ENCODE data around the gene P2RY14. TPM values are rescaled to one million over a fixed set of nuclear protein-coding genes. Genes with fewer than 3 reads are reported as not detected.

Gene P2RY14
- total RNA-seq, 1 experiment from 2014 or later, result not detected

DNA sequence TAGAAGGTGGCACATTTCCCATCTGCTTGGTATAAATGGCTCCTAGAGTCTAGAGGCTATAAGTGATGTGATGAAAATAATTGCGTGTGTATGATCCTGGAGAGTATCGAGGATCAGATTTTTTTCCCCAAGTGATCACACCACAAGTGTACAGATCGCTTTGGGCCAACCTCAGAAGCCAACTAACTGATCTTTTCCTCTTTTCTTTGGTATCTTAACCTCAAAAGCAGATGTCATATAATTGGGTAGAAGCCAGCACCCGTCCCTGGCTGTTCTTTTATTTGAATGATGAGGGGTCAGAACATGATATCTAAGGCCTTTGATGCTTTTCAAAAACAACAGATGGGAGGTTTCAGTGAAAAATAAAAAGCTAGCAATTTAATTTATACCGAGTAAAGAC is 3.3 kb downstream of the P2RY14 start:
- no TSS peak for BruUV-seq (replicated peaks)
- H4K20me1 ChIP-seq (ENCODE audit: insufficient read depth), result no peaks in the 10 kb centered on the region
- H3K4me1 ChIP-seq (replicated peaks; ENCODE audit: insufficient read depth), result no peaks in the 10 kb centered on the region
- intact Hi-C loops (cut with micrococcal nuclease; ENCODE audit: unreplicated experiment), result no loop called here
- TF ChIP-seq EZH2 (IDR thresholded peaks at IDR 0.05; ENCODE audit: low read depth), result no peak
- TF ChIP-seq, protein P1, sequence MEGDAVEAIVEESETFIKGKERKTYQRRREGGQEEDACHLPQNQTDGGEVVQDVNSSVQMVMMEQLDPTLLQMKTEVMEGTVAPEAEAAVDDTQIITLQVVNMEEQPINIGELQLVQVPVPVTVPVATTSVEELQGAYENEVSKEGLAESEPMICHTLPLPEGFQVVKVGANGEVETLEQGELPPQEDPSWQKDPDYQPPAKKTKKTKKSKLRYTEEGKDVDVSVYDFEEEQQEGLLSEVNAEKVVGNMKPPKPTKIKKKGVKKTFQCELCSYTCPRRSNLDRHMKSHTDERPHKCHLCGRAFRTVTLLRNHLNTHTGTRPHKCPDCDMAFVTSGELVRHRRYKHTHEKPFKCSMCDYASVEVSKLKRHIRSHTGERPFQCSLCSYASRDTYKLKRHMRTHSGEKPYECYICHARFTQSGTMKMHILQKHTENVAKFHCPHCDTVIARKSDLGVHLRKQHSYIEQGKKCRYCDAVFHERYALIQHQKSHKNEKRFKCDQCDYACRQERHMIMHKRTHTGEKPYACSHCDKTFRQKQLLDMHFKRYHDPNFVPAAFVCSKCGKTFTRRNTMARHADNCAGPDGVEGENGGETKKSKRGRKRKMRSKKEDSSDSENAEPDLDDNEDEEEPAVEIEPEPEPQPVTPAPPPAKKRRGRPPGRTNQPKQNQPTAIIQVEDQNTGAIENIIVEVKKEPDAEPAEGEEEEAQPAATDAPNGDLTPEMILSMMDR (conservative IDR thresholded peaks at IDR 0.05), result no peak
- no peak overlapping the region for H3K27ac ChIP-seq
- H3K9me3 ChIP-seq (ENCODE audit: insufficient read depth, low read depth), result no peaks in the 10 kb centered on the region
- H3K79me2 ChIP-seq (ENCODE audit: low read depth), result no peaks in the 10 kb centered on the region
- no peak overlapping the region for H3K4me2 ChIP-seq
- no peaks in the 10 kb centered on the region for H3K9me2 ChIP-seq (ENCODE audit: insufficient read depth)
- no peak overlapping the region for H2AFZ ChIP-seq
- H3K4me3 ChIP-seq, result no peak overlapping the region
- H3K36me3 ChIP-seq (ENCODE audit: low read depth), result no peaks in the 10 kb centered on the region
- H3K27me3 ChIP-seq (ENCODE audit: insufficient read depth, low read depth), result no peaks in the 10 kb centered on the region
- ChIA-PET CTCF (no interaction called here), POLR2A (ENCODE audit: unreplicated experiment) (no interaction called here)
- H3F3A ChIP-seq (ENCODE audit: insufficient read depth, low read depth), result no peaks in the 10 kb centered on the region
- no peak for DNase-seq

DNA sequence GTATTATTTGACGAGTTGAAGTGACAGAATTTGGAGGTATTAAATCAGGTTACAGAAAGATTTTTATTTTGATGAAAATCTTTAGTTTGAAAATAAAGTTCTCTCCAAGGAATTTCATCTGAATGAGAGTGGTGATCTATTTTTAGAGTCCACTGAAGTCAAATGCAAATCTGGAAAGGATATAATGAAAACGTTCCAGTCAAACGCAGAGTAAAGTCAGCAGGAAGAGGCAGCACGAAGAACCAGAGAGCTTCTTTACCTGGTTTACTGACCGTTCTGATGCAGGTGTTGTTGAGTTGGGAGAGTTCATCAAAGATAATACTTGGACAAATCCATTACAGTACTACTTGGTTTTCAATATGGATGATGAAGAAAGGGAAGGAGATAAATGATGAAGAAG is 8.7 kb downstream of the P2RY14 start:
- H3K27ac ChIP-seq, result no peak overlapping the region
- intact Hi-C loops (cut with micrococcal nuclease; ENCODE audit: unreplicated experiment), result no loop called here
- DNase-seq, result no peak
- CTCF ChIA-PET, result no interaction called here
- no TSS peak for BruUV-seq (replicated peaks)
- TF ChIP-seq EZH2 (IDR thresholded peaks at IDR 0.05; ENCODE audit: low read depth), result no peak
- TF ChIP-seq, protein P1 (conservative IDR thresholded peaks at IDR 0.05), result no peak
- H3K36me3 ChIP-seq (ENCODE audit: low read depth), result no peaks in the 10 kb centered on the region
- H3K4me2 ChIP-seq, result no peak overlapping the region
- no peak overlapping the region for H3K4me3 ChIP-seq
- no peaks in the 10 kb centered on the region for H3K27me3 ChIP-seq (ENCODE audit: insufficient read depth, low read depth)
- no peaks in the 10 kb centered on the region for H3K4me1 ChIP-seq (replicated peaks; ENCODE audit: insufficient read depth)
- H3K9me2 ChIP-seq (ENCODE audit: insufficient read depth), result no peaks in the 10 kb centered on the region
- no peaks in the 10 kb centered on the region for H3K9me3 ChIP-seq (ENCODE audit: insufficient read depth, low read depth)
- no peak overlapping the region for H2AFZ ChIP-seq
- no peaks in the 10 kb centered on the region for H4K20me1 ChIP-seq (ENCODE audit: insufficient read depth)
- POLR2A ChIA-PET (ENCODE audit: unreplicated experiment), result no interaction called here
- H3F3A ChIP-seq (ENCODE audit: insufficient read depth, low read depth), result no peaks in the 10 kb centered on the region
- H3K79me2 ChIP-seq (ENCODE audit: low read depth), result no peaks in the 10 kb centered on the region

DNA sequence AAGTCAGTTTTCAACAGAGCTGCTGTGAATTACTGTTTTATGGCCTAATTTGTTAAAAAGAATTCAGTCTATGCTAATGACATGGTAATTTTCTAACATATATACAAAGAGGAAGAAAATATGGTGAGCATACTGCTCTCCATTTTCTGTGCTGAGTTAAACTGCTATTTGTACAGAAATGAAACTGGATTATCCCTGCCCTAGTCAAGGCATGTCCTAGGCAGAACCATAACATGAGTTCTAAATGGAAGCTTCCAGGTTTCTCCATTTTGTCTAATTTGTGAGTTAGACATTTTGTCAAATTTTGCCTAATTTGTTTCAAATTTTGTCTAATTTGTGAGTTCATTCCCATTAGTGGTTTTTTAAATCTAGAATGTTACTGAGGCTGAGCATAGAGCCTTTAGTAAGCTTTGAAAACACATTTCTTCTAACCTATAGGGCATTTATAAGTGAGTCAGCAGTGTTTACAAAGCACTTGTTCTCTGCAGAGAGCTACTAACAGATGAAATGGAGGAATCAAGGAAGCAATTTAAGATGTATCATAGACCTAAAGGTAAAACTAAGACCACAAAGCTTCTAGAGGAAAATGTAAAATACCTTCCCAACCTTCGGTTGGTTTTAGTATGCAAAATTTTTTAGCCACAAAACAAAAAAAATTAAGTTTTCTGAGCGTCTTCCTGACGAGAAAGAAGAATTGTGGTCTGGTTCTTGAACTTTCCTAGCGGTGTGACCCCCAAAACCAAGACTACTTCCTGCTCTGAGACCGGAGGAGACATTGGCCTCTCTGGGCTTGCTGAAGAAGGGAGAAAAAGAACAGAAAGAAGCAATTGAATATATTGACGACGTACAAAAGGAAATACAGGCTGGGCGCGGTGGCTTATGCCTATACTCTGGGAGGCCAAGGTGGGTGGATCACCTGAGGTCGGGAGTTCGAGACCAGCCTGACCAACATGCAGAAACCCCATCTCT is 9.8 kb downstream of the P2RY14 start:
- DNase-seq, result no peak
- Histone ChIP-seq H3K79me2 (ENCODE audit: low read depth) (no peaks in the 10 kb centered on the region), H4K20me1 (ENCODE audit: insufficient read depth) (no peaks in the 10 kb centered on the region), H3K27me3 (ENCODE audit: insufficient read depth, low read depth) (no peaks in the 10 kb centered on the region), H3F3A (ENCODE audit: insufficient read depth, low read depth) (no peaks in the 10 kb centered on the region), H3K36me3 (ENCODE audit: low read depth) (no peaks in the 10 kb centered on the region), H3K4me2 (no peak overlapping the region), H3K9me3 (ENCODE audit: insufficient read depth, low read depth) (no peaks in the 10 kb centered on the region), H3K9me2 (ENCODE audit: insufficient read depth) (no peaks in the 10 kb centered on the region), H3K4me3 (no peak overlapping the region), H3K4me1 (replicated peaks; ENCODE audit: insufficient read depth) (no peaks in the 10 kb centered on the region), H2AFZ (no peak overlapping the region; the same call in 1 of the 2 replicates), H3K27ac (no peak overlapping the region)
- POLR2A ChIA-PET (ENCODE audit: unreplicated experiment), result no interaction called here
- CTCF ChIA-PET, result interaction anchor here (0.6 to 0.7 kb wide), 2 partner anchors 43 to 343 kb away, joined by 3 to 7 read pairs; no protein-coding TSS in a partner anchor
- intact Hi-C loops (cut with micrococcal nuclease; ENCODE audit: unreplicated experiment), result no loop called here
- BruUV-seq (replicated peaks), result no TSS peak
- TF ChIP-seq, protein P1 (conservative IDR thresholded peaks at IDR 0.05), result no peak
- TF ChIP-seq EZH2 (IDR thresholded peaks at IDR 0.05; ENCODE audit: low read depth), result no peak

Measured in PC-9 (cell line).